Measurements from ENCODE around the gene KLF11.

KLF11 gene

DNA sequence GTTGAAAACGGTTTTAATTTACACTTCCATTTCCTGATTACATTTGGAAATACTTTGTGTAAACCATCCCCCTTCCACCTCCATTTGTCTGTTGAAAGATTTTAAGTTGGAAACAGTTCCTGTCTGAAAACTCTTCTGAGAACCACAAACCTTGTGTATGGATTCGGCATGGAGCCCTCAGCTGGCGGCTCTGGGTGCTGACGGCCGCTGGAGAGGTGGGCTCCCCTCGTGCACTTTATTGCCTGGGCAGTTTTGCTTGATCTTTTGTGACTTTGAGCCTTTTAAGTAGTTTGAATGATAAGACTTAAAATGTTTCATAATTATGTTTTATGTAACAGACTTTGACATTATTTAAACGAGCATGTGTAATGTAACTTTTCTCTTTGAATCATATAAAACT, 11.1 kb downstream of the KLF11 start:
- no peak for DNase-seq (ENCODE audit: low read depth)
- TF ChIP-seq, protein P1, sequence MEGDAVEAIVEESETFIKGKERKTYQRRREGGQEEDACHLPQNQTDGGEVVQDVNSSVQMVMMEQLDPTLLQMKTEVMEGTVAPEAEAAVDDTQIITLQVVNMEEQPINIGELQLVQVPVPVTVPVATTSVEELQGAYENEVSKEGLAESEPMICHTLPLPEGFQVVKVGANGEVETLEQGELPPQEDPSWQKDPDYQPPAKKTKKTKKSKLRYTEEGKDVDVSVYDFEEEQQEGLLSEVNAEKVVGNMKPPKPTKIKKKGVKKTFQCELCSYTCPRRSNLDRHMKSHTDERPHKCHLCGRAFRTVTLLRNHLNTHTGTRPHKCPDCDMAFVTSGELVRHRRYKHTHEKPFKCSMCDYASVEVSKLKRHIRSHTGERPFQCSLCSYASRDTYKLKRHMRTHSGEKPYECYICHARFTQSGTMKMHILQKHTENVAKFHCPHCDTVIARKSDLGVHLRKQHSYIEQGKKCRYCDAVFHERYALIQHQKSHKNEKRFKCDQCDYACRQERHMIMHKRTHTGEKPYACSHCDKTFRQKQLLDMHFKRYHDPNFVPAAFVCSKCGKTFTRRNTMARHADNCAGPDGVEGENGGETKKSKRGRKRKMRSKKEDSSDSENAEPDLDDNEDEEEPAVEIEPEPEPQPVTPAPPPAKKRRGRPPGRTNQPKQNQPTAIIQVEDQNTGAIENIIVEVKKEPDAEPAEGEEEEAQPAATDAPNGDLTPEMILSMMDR (IDR thresholded peaks at IDR 0.05; ENCODE audit: low read depth, low read length, missing control alignments): no peak
- no peak overlapping the region for H3K4me3 ChIP-seq (ENCODE audit: low read depth, low read length)

DNA sequence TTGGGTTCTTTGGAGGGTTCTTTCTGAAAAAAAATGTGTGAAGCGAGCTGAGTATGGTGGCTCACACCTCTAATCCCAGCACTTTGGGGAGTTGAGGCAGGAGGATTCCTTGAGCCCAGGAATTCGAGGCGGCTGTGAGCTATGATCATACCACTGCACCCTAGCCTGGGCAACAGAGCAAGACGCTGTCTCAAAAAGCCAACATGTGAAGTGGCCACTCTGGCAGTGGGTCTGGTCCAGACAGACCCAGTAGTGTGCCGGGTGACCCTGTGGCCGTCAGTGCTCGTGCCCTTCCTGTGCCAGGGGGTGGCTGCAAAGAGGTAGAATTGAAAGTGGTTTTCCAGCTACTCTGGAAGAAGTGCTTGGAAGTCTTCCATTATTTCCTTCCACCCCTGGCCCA, 11.6 kb downstream of the KLF11 start:
- no peak overlapping the region for H3K4me3 ChIP-seq (ENCODE audit: low read depth, low read length)
- TF ChIP-seq, protein P1 (IDR thresholded peaks at IDR 0.05; ENCODE audit: low read depth, low read length, missing control alignments): no peak
- DNase-seq (ENCODE audit: low read depth): no peak

DNA sequence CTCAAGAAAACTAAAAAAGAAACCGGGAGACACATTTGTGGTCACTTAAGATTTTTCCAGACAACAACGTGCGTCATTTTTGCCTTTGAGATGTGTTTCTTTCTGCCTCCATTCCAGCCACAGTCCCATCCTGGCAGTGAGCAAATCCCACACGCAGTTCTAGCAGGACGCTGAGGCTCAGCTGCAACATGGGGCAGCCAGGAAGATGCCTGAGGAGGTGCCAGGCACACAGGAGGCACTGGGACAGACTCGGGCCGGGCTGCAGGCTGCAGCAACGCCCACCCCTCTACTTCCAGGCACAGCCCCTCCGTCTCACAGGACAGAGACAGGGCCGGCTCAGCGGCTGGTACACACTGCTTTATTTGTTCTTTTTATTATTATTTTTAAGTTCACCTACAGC, 13.1 kb downstream of the KLF11 start:
- H3K4me3 ChIP-seq (ENCODE audit: low read depth, low read length): no peak overlapping the region
- TF ChIP-seq, protein P1 (IDR thresholded peaks at IDR 0.05; ENCODE audit: low read depth, low read length, missing control alignments): no peak
- DNase-seq (ENCODE audit: low read depth): no peak

DNA sequence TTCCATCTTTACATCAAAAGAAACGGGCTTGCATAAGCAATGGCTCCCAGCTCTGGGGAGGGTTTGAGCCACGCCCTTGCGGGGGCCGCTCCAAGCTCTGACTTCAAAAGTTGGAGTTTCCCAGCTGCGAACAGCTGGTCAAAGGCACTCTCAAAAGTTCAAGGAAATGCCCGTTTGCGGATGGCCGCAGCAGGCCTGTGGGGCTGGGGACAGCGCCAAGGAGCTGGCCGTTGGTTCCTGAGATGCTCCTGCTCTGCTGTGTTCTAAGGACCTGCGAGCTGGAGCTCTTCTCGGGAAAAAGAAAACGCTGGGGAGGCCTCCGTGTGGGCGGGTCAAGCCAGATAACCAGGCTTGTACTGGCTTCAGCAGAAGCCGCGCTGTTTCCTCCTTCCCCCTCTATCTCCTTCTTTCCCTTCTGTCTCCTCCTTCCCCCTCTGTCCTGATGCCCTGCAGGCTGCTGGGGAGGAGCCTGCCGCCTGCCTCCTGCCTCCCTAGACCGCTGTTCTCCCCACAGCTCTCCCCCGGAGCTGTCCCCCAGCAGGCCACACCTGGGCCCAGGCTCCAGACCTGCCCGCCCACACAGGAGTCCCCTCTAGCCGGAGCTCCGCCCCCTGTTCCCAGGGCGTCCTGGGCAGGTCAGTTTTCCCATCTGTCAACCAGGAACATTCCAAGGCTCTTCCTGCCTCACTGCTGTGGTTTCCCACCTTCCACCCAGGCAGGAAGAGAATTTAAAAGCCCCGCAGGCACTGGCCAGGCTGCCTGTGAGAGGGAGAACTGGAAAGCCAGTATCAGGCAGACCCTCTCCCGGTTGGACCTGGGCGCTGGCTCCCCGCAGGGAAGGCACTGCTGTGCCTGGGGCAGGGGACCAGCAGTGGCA, 14.1 kb downstream of the KLF11 start:
- no peak for DNase-seq (ENCODE audit: low read depth)
- TF ChIP-seq, protein P1 (IDR thresholded peaks at IDR 0.05; ENCODE audit: low read depth, low read length, missing control alignments): no peak
- H3K4me3 ChIP-seq (ENCODE audit: low read depth, low read length): no peak overlapping the region

DNA sequence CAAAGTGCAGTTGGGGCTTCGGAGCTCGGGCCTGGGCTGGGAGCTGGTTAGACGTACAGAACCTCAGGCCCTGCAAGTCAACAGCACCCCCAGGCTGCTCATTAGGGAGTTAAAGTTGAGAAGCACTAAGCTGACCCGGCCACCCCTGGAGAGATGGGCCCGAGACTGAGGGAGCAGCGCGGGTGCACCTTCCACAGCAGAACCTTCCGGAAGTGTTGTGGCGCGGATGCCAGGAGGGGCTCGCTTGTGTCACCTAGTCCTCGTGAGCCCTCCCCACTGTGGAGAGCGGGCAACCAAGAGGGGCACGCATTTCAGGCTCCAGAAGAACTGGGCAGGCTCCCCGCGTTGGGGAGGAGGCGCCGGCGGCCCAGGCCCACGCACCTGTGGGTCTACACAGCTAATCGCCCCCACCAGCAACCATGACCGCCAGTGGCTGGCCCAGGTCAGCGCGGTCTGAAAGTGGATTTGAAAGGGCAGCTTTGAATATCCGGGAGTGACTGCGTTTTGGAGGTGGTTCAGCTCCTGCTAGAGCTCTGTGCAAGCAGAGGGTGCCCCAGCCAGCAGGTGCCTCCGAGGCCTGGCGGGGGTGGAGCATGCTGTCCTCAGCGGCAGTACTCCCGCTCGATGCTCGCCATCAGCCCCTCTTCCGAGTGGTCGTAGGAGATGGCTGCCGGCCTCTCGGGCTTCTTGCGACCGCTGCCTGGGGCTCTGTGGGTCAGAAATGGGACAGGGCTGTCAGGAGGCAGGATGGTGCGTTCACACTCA, 15.1 kb downstream of the KLF11 start:
- TF ChIP-seq, protein P1 (IDR thresholded peaks at IDR 0.05; ENCODE audit: low read depth, low read length, missing control alignments): no peak
- no peak for DNase-seq (ENCODE audit: low read depth)
- H3K4me3 ChIP-seq (ENCODE audit: low read depth, low read length): no peak overlapping the region

DNA sequence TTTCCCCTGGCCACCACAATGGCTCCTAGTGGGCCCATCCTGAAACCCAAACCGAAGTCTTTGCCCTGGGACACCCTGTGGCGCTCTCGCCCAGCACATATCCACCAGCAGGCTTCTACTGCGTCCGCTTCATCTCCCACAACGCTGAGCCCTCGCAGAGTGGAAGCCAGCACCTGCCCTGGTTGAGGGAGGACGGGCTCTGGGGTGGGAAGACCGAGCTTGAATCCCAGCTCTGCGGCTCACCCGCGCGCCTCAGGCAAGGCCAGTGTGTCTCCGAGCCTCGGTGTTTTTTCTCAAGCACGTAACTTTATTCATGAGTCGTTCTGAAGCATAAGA, 15.6 kb downstream of the KLF11 start:
- H3K4me3 ChIP-seq (ENCODE audit: low read depth, low read length): no peak overlapping the region
- no peak for DNase-seq (ENCODE audit: low read depth)
- TF ChIP-seq, protein P1 (IDR thresholded peaks at IDR 0.05; ENCODE audit: low read depth, low read length, missing control alignments): no peak
